K562 (cell line): ENCODE data around the gene PRKG1.

ENCODE experiments used
- COPS2 ChIP-seq: fragments of 450-650 bp; conservative IDR thresholded peaks from 2 replicates; pipeline ENCODE4 v1.6.1; 2016; ENCODE audit warnings: mild to moderate bottlenecking, moderate library complexity
- JUND ChIP-seq, 2 experiments: IDR thresholded peaks; 2 replicates in 1 of 2; 3 replicates in 1 of 2; pipeline ENCODE4 v1.6.1; 2011; ENCODE audit warnings: borderline replicate concordance in 2 of 2, low read depth in 2 of 2, low read length in 2 of 2, improper control_type of control experiment in 1 of 2, missing biosample characterization in 1 of 2, missing genetic modification characterization in 1 of 2, missing genetic modification reagents in 1 of 2
- MXI1 ChIP-seq: IDR thresholded peaks from 2 replicates; pipeline ENCODE4 v1.6.1; 2011; ENCODE audit warnings: low read depth, mild to moderate bottlenecking, improper control_type of control experiment, low read length
- TF ChIP-seq, protein P1 (sequence below): sonication (generic); formaldehyde crosslinking; IDR thresholded peaks from 2 replicates; pipeline ENCODE4 v1.8.0; 2022; ENCODE audit warnings: mild to moderate bottlenecking, missing genetic modification reagents
- TF ChIP-seq, protein P2 (sequence below), 3 experiments: IDR thresholded peaks in 2 of 3; conservative IDR thresholded peaks in 1 of 3; 2 replicates each; pipeline ENCODE4 v1.5.1; 2011 to 2012; ENCODE audit warnings: low read length in 3 of 3, mild to moderate bottlenecking in 3 of 3, control low read depth in 2 of 3, improper control_type of control experiment in 1 of 3, inconsistent platforms in 1 of 3, low read depth in 1 of 3, mixed read lengths in 1 of 3, moderate library complexity in 1 of 3; ENCODE audit not compliant: insufficient read depth in 2 of 3
- TF ChIP-seq, protein P3 (sequence below): fragments of 250-450 bp; sonication (Bioruptor Pico); IDR thresholded peaks from 2 replicates; pipeline ENCODE4 v1.8.0; 2021; ENCODE audit warnings: moderate library complexity, mild to moderate bottlenecking, inconsistent platforms

DNA sequence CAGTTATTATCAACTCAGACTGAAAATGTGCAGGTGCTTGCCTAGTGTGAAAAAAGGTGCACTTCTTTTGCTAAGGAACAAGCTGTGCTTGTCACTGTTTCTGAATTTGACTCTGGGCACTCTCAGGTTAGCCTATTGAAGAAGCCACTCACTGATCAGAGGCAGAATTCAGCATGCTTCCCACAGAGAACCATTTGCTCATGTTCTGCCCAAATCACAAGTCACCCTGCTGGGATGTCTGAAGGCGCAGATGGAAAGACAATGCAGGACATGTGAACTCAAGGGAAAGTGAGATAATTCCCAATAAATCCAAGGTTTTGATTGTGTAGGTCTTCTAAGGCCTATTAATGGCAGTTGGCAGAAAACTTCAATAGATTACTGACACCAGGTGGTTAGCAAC lies 672.9 kb downstream of the PRKG1 start:
- TF ChIP-seq, protein P1, sequence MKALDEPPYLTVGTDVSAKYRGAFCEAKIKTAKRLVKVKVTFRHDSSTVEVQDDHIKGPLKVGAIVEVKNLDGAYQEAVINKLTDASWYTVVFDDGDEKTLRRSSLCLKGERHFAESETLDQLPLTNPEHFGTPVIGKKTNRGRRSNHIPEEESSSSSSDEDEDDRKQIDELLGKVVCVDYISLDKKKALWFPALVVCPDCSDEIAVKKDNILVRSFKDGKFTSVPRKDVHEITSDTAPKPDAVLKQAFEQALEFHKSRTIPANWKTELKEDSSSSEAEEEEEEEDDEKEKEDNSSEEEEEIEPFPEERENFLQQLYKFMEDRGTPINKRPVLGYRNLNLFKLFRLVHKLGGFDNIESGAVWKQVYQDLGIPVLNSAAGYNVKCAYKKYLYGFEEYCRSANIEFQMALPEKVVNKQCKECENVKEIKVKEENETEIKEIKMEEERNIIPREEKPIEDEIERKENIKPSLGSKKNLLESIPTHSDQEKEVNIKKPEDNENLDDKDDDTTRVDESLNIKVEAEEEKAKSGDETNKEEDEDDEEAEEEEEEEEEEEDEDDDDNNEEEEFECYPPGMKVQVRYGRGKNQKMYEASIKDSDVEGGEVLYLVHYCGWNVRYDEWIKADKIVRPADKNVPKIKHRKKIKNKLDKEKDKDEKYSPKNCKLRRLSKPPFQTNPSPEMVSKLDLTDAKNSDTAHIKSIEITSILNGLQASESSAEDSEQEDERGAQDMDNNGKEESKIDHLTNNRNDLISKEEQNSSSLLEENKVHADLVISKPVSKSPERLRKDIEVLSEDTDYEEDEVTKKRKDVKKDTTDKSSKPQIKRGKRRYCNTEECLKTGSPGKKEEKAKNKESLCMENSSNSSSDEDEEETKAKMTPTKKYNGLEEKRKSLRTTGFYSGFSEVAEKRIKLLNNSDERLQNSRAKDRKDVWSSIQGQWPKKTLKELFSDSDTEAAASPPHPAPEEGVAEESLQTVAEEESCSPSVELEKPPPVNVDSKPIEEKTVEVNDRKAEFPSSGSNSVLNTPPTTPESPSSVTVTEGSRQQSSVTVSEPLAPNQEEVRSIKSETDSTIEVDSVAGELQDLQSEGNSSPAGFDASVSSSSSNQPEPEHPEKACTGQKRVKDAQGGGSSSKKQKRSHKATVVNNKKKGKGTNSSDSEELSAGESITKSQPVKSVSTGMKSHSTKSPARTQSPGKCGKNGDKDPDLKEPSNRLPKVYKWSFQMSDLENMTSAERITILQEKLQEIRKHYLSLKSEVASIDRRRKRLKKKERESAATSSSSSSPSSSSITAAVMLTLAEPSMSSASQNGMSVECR (CRISPR knock-in tag), result no peak
- TF ChIP-seq, protein P2, sequence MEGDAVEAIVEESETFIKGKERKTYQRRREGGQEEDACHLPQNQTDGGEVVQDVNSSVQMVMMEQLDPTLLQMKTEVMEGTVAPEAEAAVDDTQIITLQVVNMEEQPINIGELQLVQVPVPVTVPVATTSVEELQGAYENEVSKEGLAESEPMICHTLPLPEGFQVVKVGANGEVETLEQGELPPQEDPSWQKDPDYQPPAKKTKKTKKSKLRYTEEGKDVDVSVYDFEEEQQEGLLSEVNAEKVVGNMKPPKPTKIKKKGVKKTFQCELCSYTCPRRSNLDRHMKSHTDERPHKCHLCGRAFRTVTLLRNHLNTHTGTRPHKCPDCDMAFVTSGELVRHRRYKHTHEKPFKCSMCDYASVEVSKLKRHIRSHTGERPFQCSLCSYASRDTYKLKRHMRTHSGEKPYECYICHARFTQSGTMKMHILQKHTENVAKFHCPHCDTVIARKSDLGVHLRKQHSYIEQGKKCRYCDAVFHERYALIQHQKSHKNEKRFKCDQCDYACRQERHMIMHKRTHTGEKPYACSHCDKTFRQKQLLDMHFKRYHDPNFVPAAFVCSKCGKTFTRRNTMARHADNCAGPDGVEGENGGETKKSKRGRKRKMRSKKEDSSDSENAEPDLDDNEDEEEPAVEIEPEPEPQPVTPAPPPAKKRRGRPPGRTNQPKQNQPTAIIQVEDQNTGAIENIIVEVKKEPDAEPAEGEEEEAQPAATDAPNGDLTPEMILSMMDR (IDR thresholded peaks at IDR 0.05 in 2 of 3, conservative IDR thresholded peaks at IDR 0.05 in 1 of 3; ENCODE audit: insufficient read depth in 2 of 3, low read depth in 1 of 3, low read length in 3 of 3), result no peak
- no peak for TF ChIP-seq MXI1
- TF ChIP-seq, protein P3, sequence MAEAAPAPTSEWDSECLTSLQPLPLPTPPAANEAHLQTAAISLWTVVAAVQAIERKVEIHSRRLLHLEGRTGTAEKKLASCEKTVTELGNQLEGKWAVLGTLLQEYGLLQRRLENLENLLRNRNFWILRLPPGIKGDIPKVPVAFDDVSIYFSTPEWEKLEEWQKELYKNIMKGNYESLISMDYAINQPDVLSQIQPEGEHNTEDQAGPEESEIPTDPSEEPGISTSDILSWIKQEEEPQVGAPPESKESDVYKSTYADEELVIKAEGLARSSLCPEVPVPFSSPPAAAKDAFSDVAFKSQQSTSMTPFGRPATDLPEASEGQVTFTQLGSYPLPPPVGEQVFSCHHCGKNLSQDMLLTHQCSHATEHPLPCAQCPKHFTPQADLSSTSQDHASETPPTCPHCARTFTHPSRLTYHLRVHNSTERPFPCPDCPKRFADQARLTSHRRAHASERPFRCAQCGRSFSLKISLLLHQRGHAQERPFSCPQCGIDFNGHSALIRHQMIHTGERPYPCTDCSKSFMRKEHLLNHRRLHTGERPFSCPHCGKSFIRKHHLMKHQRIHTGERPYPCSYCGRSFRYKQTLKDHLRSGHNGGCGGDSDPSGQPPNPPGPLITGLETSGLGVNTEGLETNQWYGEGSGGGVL (CRISPR knock-in tag), result no peak
- no peak for TF ChIP-seq JUND (IDR thresholded peaks at IDR 0.05; ENCODE audit: borderline replicate concordance, low read depth, low read length)
- TF ChIP-seq JUND (tag; IDR thresholded peaks at IDR 0.05; ENCODE audit: borderline replicate concordance, low read depth, low read length), result no peak
- TF ChIP-seq COPS2, result no peak
